Caco-2 (cell line): ENCODE results near the gene SERP1. TPM values are rescaled to one million over a fixed set of nuclear protein-coding genes. Genes with fewer than 3 reads are reported as not detected.

Source experiments
- BruUV-seq: library from RNA; stranded (reverse); fragments of 400-500 nt; replicated peaks from 2 replicates; lab custom pipeline; 2021; lab: Mats Ljungman, UMichigan
- CTCF ChIA-PET: fragments of 300-600 bp; sonication (Branson Sonifier 250); formaldehyde crosslinking; loops from one replicate; lab custom pipeline; 2022; ENCODE audit warnings: antibody characterized with exemption; lab: Charles Lee
- POLR2A ChIA-PET: fragments of 300-600 bp; sonication (Branson Sonifier 250); formaldehyde crosslinking; loops from one replicate; lab custom pipeline; 2022; ENCODE audit warnings: antibody characterized with exemption; lab: Charles Lee
- DNase-seq, 2 experiments: peaks; one replicate each; pipeline versions ENCODE4 v3.0.0 to v3.0.0-alpha.2; 2020 to 2022
- H3K27me3 ChIP-seq: replicated peaks from 2 replicates; pipeline ENCODE4 v1.6.0; 2011; ENCODE audit warnings: low read length; ENCODE audit not compliant: control insufficient read depth, insufficient read depth
- H3K36me3 ChIP-seq: 2 replicates; pipeline ENCODE4 v1.5.1; 2011; ENCODE audit warnings: low read length; ENCODE audit not compliant: control insufficient read depth, insufficient read depth
- H3K4me1 ChIP-seq: fragments of 250-450 bp; sonication (Bioruptor Pico); 2 replicates; pipeline ENCODE4 v1.5.1; 2020; ENCODE audit warnings: mild to moderate bottlenecking
- H3K4me3 ChIP-seq: 2 replicates; pipeline ENCODE4 v1.5.1; 2011; ENCODE audit warnings: low read depth, mild to moderate bottlenecking, control low read depth, low read length
- H3K9me3 ChIP-seq: fragments of 250-450 bp; sonication (Bioruptor Pico); 2 replicates; pipeline ENCODE4 v1.5.1; 2020; ENCODE audit warnings: mild to moderate bottlenecking, moderate library complexity
- H3K27ac Mint-ChIP-seq: one replicate; pipeline ENCODE4 v1.8.0; 2022; ENCODE audit warnings: mixed read lengths; ENCODE audit not compliant: unreplicated experiment
- H3K27me3 Mint-ChIP-seq: one replicate; pipeline ENCODE4 v1.8.0; 2022; ENCODE audit warnings: mixed read lengths; ENCODE audit not compliant: insufficient read depth, unreplicated experiment
- H3K36me3 Mint-ChIP-seq: one replicate; pipeline ENCODE4 v1.8.0; 2022; ENCODE audit warnings: mild to moderate bottlenecking, mixed read lengths; ENCODE audit not compliant: insufficient read depth, unreplicated experiment
- H3K4me1 Mint-ChIP-seq: one replicate; pipeline ENCODE4 v1.8.0; 2022; ENCODE audit warnings: low read depth, mixed read lengths; ENCODE audit not compliant: unreplicated experiment
- H3K4me3 Mint-ChIP-seq: one replicate; pipeline ENCODE4 v1.8.0; 2022; ENCODE audit warnings: mild to moderate bottlenecking, moderate library complexity, mixed read lengths; ENCODE audit not compliant: unreplicated experiment
- H3K9me3 Mint-ChIP-seq: one replicate; pipeline ENCODE4 v1.8.0; 2022; ENCODE audit warnings: mixed read lengths; ENCODE audit not compliant: unreplicated experiment
- CTCF ChIP-seq, 2 experiments: fragments of 200-600 bp in 1 of 2; IDR thresholded peaks; 1 replicate in 1 of 2; 2 replicates in 1 of 2; pipeline versions ENCODE4 v1.5.1 to v1.8.0; 2011 to 2022; ENCODE audit warnings: antibody characterized with exemption in 1 of 2, control low read depth in 1 of 2, inconsistent platforms in 1 of 2, low read depth in 1 of 2, low read length in 1 of 2, mild to moderate bottlenecking in 1 of 2, moderate library complexity in 1 of 2; ENCODE audit not compliant: insufficient read depth in 1 of 2, severe bottlenecking in 1 of 2, unreplicated experiment in 1 of 2
- intact Hi-C: fragments of 100-400 bp; cut with micrococcal nuclease; formaldehyde crosslinking; loops from one replicate; pipeline ENCODE4 v1.10.0; 2022; ENCODE audit not compliant: unreplicated experiment
- total RNA-seq: library from RNA; stranded (reverse); gene quantifications from 2 replicates; pipeline ENCODE4 v1.2.3, GENCODE V29; 2022

Gene SERP1
- total RNA-seq, 1 experiment from 2014 or later = 89.4 TPM

- Mint-ChIP-seq H3K27me3 (no peaks in the 10 kb centered on the region), H3K9me3 (no peaks in the 10 kb centered on the region)
- POLR2A ChIA-PET = no interaction called here
Measured at GRCh38 chr3:150531775-150532174, 14.5 kb downstream of the SERP1 start.

GRCh38 chr3:150528354-150528797, 17.9 kb downstream of the SERP1 start:
- ChIA-PET POLR2A (no interaction called here), CTCF (interaction anchor here (0.5 to 0.9 kb wide), 3 partner anchors 17 to 336 kb away, joined by 3 to 5 read pairs (median 3); partner anchors contain the start of gene ERICH6)
- Mint-ChIP-seq H3K4me1 (no peaks in the 10 kb centered on the region), H3K36me3 (no peaks in the 10 kb centered on the region), H3K4me3 (no peak overlapping the region), H3K9me3 (no peaks in the 10 kb centered on the region), H3K27ac (no peak overlapping the region), H3K27me3 (peaks cover 3% of the 10 kb centered on the region)
- peak in 1 of 2 experiments; percentile 24 for TF ChIP-seq CTCF (IDR thresholded peaks at IDR 0.05; ENCODE audit: insufficient read depth in 1 of 2, low read depth in 1 of 2, low read length in 1 of 2, severe bottlenecking in 1 of 2, unreplicated experiment in 1 of 2)
- Histone ChIP-seq H3K4me1 (no peaks in the 10 kb centered on the region), H3K36me3 (no peaks in the 10 kb centered on the region), H3K4me3 (no peak overlapping the region), H3K9me3 (no peaks in the 10 kb centered on the region), H3K27me3 (no peaks in the 10 kb centered on the region)
- no peak for DNase-seq
- no TSS peak for BruUV-seq
- intact Hi-C loops = no loop called here

More at GRCh38 chr3:150531775-150532174, 14.5 kb downstream of the SERP1 start:
- no peak overlapping the region for H3K4me3 Mint-ChIP-seq
- Histone ChIP-seq H3K36me3 (no peaks in the 10 kb centered on the region), H3K9me3 (no peaks in the 10 kb centered on the region), H3K4me3 (no peak overlapping the region), H3K27me3 (no peaks in the 10 kb centered on the region), H3K4me1 (no peaks in the 10 kb centered on the region)
- DNase-seq = no peak
- no peak for TF ChIP-seq CTCF (IDR thresholded peaks at IDR 0.05; ENCODE audit: insufficient read depth in 1 of 2, low read depth in 1 of 2, low read length in 1 of 2, severe bottlenecking in 1 of 2, unreplicated experiment in 1 of 2)
- H3K27ac Mint-ChIP-seq = no peak overlapping the region
- intact Hi-C loops = no loop called here
- CTCF ChIA-PET = no interaction called here
- H3K36me3 Mint-ChIP-seq = no peaks in the 10 kb centered on the region
- BruUV-seq = no TSS peak
- no peaks in the 10 kb centered on the region for H3K4me1 Mint-ChIP-seq

GRCh38 chr3:150527464-150528255, 18.6 kb downstream of the SERP1 start:
- Mint-ChIP-seq H3K27me3 (peaks cover 3% of the 10 kb centered on the region), H3K27ac (no peak overlapping the region), H3K36me3 (no peaks in the 10 kb centered on the region), H3K4me1 (no peaks in the 10 kb centered on the region), H3K9me3 (no peaks in the 10 kb centered on the region), H3K4me3 (no peak overlapping the region)
- H3K4me1 ChIP-seq = no peaks in the 10 kb centered on the region
- no peak overlapping the region for H3K4me3 ChIP-seq
- no peaks in the 10 kb centered on the region for H3K27me3 ChIP-seq
- TF ChIP-seq CTCF (IDR thresholded peaks at IDR 0.05; ENCODE audit: insufficient read depth in 1 of 2, low read depth in 1 of 2, low read length in 1 of 2, severe bottlenecking in 1 of 2, unreplicated experiment in 1 of 2) = no peak
- ChIA-PET CTCF (interaction anchor here (0.5 to 0.9 kb wide), 3 partner anchors 18 to 176 kb away, joined by 3 to 5 read pairs (median 3); partner anchors contain the start of gene ERICH6), POLR2A (no interaction called here)
- H3K36me3 ChIP-seq = no peaks in the 10 kb centered on the region
- intact Hi-C loops = no loop called here
- no peak for DNase-seq
- H3K9me3 ChIP-seq = no peaks in the 10 kb centered on the region
- BruUV-seq = no TSS peak
